Hepatocyte (in vitro differentiated cells): ENCODE measurements around the gene TPRN.

ENCODE experiments used
- EZH2phosphoT487 ChIP-seq: fragments of 200-600 bp; sonication (generic); IDR thresholded peaks from one replicate; pipeline ENCODE4 v1.6.1; 2018; ENCODE audit warnings: antibody characterized with exemption, mild to moderate bottlenecking, low read depth, moderate library complexity; ENCODE audit not compliant: unreplicated experiment, severe bottlenecking
- TF ChIP-seq, protein P1 (sequence below): fragments of 200-600 bp; sonication (generic); IDR thresholded peaks from 2 replicates; pipeline ENCODE4 v1.5.1; 2016; ENCODE audit warnings: antibody characterized with exemption, mild to moderate bottlenecking; ENCODE audit not compliant: poor library complexity

DNA sequence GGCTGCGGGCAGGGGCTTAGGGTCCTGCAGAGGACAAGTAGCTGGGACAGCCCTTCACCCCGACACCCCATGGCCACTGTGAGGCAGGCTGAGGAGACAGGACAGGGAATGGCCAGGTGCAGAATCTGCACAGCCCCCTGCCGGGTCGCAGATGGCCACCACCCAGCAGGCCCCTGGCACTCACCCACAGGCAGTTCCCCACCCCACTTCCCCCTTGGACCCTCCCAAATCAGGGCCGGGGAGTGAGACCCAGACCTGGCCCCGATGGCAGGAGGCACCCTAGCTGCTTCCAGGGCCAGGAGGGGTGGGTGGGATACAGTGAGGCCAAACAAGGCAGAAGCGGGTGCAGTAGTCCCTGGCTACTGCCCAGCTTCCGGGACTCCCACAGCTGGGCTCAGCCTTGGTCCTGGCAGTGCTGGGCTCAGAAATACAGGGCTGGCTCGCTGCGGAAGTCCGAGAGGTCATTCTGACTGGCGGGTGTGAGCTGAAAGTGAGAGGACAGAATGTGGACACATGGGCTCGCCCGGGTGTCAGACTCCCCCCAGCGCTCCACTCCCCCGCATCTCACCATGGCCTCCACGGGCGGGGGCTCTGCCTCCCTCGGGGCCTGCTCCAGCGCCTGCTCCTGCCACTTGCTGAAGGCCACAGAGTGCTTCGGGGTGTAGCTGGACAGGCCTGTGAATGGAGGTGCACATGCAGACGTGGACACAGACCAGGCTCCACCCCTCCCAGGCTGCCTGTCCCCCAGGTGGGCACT, 8.7 kb downstream of the TPRN start:
- TF ChIP-seq, protein P1, sequence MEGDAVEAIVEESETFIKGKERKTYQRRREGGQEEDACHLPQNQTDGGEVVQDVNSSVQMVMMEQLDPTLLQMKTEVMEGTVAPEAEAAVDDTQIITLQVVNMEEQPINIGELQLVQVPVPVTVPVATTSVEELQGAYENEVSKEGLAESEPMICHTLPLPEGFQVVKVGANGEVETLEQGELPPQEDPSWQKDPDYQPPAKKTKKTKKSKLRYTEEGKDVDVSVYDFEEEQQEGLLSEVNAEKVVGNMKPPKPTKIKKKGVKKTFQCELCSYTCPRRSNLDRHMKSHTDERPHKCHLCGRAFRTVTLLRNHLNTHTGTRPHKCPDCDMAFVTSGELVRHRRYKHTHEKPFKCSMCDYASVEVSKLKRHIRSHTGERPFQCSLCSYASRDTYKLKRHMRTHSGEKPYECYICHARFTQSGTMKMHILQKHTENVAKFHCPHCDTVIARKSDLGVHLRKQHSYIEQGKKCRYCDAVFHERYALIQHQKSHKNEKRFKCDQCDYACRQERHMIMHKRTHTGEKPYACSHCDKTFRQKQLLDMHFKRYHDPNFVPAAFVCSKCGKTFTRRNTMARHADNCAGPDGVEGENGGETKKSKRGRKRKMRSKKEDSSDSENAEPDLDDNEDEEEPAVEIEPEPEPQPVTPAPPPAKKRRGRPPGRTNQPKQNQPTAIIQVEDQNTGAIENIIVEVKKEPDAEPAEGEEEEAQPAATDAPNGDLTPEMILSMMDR = no peak
- TF ChIP-seq EZH2phosphoT487 = no peak
